Loucy (cell line): Measurements from ENCODE around the gene GNPDA2.
"Not testable (repeated sequence)": the region's sequence is repeated elsewhere in the genome, so short reads cannot be mapped to it uniquely, and the experiment has no call there.

Experiments used
- H2AFZ ChIP-seq: fragments of 200-600 bp; sonication (generic); 2 replicates; pipeline ENCODE4 v1.6.0; 2016; ENCODE audit warnings: antibody characterized with exemption, mild to moderate bottlenecking, low read length, moderate library complexity
- H3F3A ChIP-seq: fragments of 200-600 bp; 2 replicates; pipeline ENCODE4 v1.6.0; 2016; ENCODE audit warnings: antibody characterized with exemption, low read depth, mild to moderate bottlenecking
- H3K27me3 ChIP-seq: fragments of 200-600 bp; sonication (generic); 2 replicates; pipeline ENCODE4 v1.6.1; 2014; ENCODE audit warnings: low read length, mild to moderate bottlenecking; ENCODE audit not compliant: insufficient read depth, poor library complexity, severe bottlenecking
- H3K36me3 ChIP-seq: fragments of 200-600 bp; sonication (generic); 2 replicates; pipeline ENCODE4 v1.6.1; 2016; ENCODE audit warnings: low read length; ENCODE audit not compliant: insufficient read depth
- H3K4me1 ChIP-seq: fragments of 200-600 bp; sonication (generic); 2 replicates; pipeline ENCODE4 v1.5.1; 2014; ENCODE audit warnings: low read length, mild to moderate bottlenecking; ENCODE audit not compliant: insufficient read depth, poor library complexity, severe bottlenecking
- H3K4me2 ChIP-seq: fragments of 200-600 bp; sonication (generic); 2 replicates; pipeline ENCODE4 v1.6.0; 2014; ENCODE audit warnings: antibody characterized with exemption, low read length, low read depth, mild to moderate bottlenecking; ENCODE audit not compliant: poor library complexity, severe bottlenecking
- H3K4me3 ChIP-seq: fragments of 200-600 bp; sonication (generic); 2 replicates; pipeline ENCODE4 v1.5.1; 2014; ENCODE audit warnings: low read length, mild to moderate bottlenecking, mixed read lengths; ENCODE audit not compliant: poor library complexity, severe bottlenecking
- H3K79me2 ChIP-seq: fragments of 200-600 bp; sonication (generic); 2 replicates; pipeline ENCODE4 v1.6.1; 2014; ENCODE audit warnings: low read length; ENCODE audit not compliant: insufficient read depth
- H3K9ac ChIP-seq: fragments of 200-600 bp; sonication (generic); 2 replicates; pipeline ENCODE4 v1.6.0; 2014; ENCODE audit warnings: mild to moderate bottlenecking, low read depth, low read length, moderate library complexity; ENCODE audit not compliant: poor library complexity, severe bottlenecking
- H3K9me2 ChIP-seq: fragments of 200-600 bp; sonication (generic); replicated peaks from 2 replicates; pipeline ENCODE4 v1.6.1; 2016; ENCODE audit warnings: low read depth, low read length, mixed read lengths
- H3K9me3 ChIP-seq: fragments of 200-600 bp; sonication (generic); 2 replicates; pipeline ENCODE4 v1.6.1; 2014; ENCODE audit warnings: mild to moderate bottlenecking, antibody characterized with exemption, low read length, low read depth; ENCODE audit not compliant: insufficient read depth
- H4K20me1 ChIP-seq: fragments of 200-600 bp; sonication (generic); 2 replicates; pipeline ENCODE4 v1.6.0; 2014; ENCODE audit warnings: antibody characterized with exemption, low read length, mild to moderate bottlenecking; ENCODE audit not compliant: insufficient read depth, poor library complexity, severe bottlenecking
- CTCF ChIP-seq: fragments of 200-600 bp; sonication (generic); conservative IDR thresholded peaks from 2 replicates; pipeline ENCODE4 v1.5.1; 2014; ENCODE audit warnings: mild to moderate bottlenecking, antibody characterized with exemption, low read length
- EZH2phosphoT487 ChIP-seq: fragments of 200-600 bp; IDR thresholded peaks from 2 replicates; pipeline ENCODE4 v1.6.1; 2018; ENCODE audit warnings: antibody characterized with exemption, mild to moderate bottlenecking, moderate library complexity, borderline replicate concordance

GNPDA2 gene

GRCh38 chr4:44736900-44737299, 10.5 kb upstream of the GNPDA2 start:
- no peaks in the 10 kb centered on the region for H3F3A ChIP-seq
- no peak overlapping the region for H2AFZ ChIP-seq
- H4K20me1 ChIP-seq, result no peaks in the 10 kb centered on the region
- H3K4me2 ChIP-seq, result no peak overlapping the region
- peaks cover 41% of the 10 kb centered on the region for H3K27me3 ChIP-seq
- H3K4me1 ChIP-seq, result no peaks in the 10 kb centered on the region
- no peak overlapping the region for H3K4me3 ChIP-seq
- H3K36me3 ChIP-seq, result no peaks in the 10 kb centered on the region
- no peaks in the 10 kb centered on the region for H3K9me3 ChIP-seq
- H3K79me2 ChIP-seq, result no peaks in the 10 kb centered on the region
- no peak for TF ChIP-seq CTCF
- no peak for TF ChIP-seq EZH2phosphoT487
- H3K9me2 ChIP-seq, result no peaks in the 10 kb centered on the region
- H3K9ac ChIP-seq, result no peak overlapping the region

GRCh38 chr4:44728694-44729093, 2.3 kb upstream of the GNPDA2 start:
- H3K4me3 ChIP-seq, H2AFZ ChIP-seq, H3K9me3 ChIP-seq, H3K9me2 ChIP-seq, H3K4me2 ChIP-seq, H3K9ac ChIP-seq, H3K36me3 ChIP-seq, H3F3A ChIP-seq: not testable (repeated sequence)
- H4K20me1 ChIP-seq, result peaks cover 14% of the 10 kb centered on the region
- H3K27me3 ChIP-seq, result peaks cover 67% of the 10 kb centered on the region
- peaks cover 24% of the 10 kb centered on the region for H3K79me2 ChIP-seq
- peaks cover 22% of the 10 kb centered on the region for H3K4me1 ChIP-seq

- Histone ChIP-seq H3K79me2 (peaks cover 34% of the 10 kb centered on the region), H3K9me3 (no peaks in the 10 kb centered on the region), H3K36me3 (no peaks in the 10 kb centered on the region), H3K9ac (no peak overlapping the region), H3K9me2 (no peaks in the 10 kb centered on the region), H3K4me1 (peaks cover 30% of the 10 kb centered on the region), H3K27me3 (peaks cover 55% of the 10 kb centered on the region), H4K20me1 (peaks cover 26% of the 10 kb centered on the region), H3K4me2 (peak overlapping the region; percentile 90), H3K4me3 (peak overlapping the region; percentile 96), H3F3A (no peaks in the 10 kb centered on the region), H2AFZ (no peak overlapping the region; the same call in 1 of the 2 replicates)
- no peak for TF ChIP-seq EZH2phosphoT487
- TF ChIP-seq CTCF, result no peak
Observed at GRCh38 chr4:44727471-44727870, 1.1 kb upstream of the GNPDA2 start.

- peak overlapping the region; percentile 100 for H2AFZ ChIP-seq
- H3K9ac ChIP-seq, result peak overlapping the region; percentile 92
- H3K4me2 ChIP-seq, result peak overlapping the region; percentile 90
- peaks cover 36% of the 10 kb centered on the region for H3K4me1 ChIP-seq
- H3K9me3 ChIP-seq, result no peaks in the 10 kb centered on the region
- no peaks in the 10 kb centered on the region for H3K9me2 ChIP-seq
- H4K20me1 ChIP-seq, result peaks cover 43% of the 10 kb centered on the region
- no peaks in the 10 kb centered on the region for H3F3A ChIP-seq
- H3K4me3 ChIP-seq, result peak overlapping the region; percentile 96
- H3K79me2 ChIP-seq, result peaks cover 44% of the 10 kb centered on the region
- peaks cover 37% of the 10 kb centered on the region for H3K27me3 ChIP-seq
- no peaks in the 10 kb centered on the region for H3K36me3 ChIP-seq
- TF ChIP-seq CTCF (no peak), EZH2phosphoT487 (no peak)
Observed at GRCh38 chr4:44725726-44726037, 674 bp downstream of the GNPDA2 start.
